Motor neuron (in vitro differentiated cells): Measurements from ENCODE around the gene VPS35L. TPM values are rescaled to one million over a fixed set of nuclear protein-coding genes. Genes with fewer than 3 reads are reported as not detected.
A peak's percentile ranks its signal among the peaks of the same experiment; 100 is the strongest.
"Not testable (repeated sequence)": the region's sequence is repeated elsewhere in the genome, so short reads cannot be mapped to it uniquely, and the experiment has no call there.

ENCODE experiments used
- ATAC-seq, 8 experiments: fragments of 200-7000 bp; cut with Tn5 transposase; replicated peaks in 6 of 8; 2 replicates each; pipeline ENCODE4 v1.8.0; 2021; ENCODE audit warnings: mild to moderate bottlenecking in 8 of 8, moderate library complexity in 8 of 8
- H3K27ac ChIP-seq, 2 donors: fragments of 250-450 bp; sonication (Bioruptor Pico); 2 replicates each; pipeline ENCODE4 v1.9.0; 2021; ENCODE audit warnings: antibody characterized with exemption in 2 of 2, mild to moderate bottlenecking in 2 of 2, moderate library complexity in 1 of 2
- H3K4me1 ChIP-seq, 2 donors: fragments of 250-450 bp; sonication (Bioruptor Pico); replicated peaks in 1 of 2; 2 replicates each; pipeline ENCODE4 v1.6.1; 2021; ENCODE audit warnings: antibody characterized with exemption in 2 of 2, mild to moderate bottlenecking in 2 of 2, moderate library complexity in 1 of 2
- H3K4me3 ChIP-seq, 5 donors: fragments of 250-450 bp; sonication (Bioruptor Pico); 2 replicates each; pipeline ENCODE4 v1.9.0; 2021; ENCODE audit warnings: antibody characterized with exemption in 5 of 5, mild to moderate bottlenecking in 5 of 5, moderate library complexity in 4 of 5
- WGBS, 10 experiments: fragments of 450-650 bp; shearing (Covaris generic); methylation state at CpG; one replicate each; pipeline ENCODE4 v1.0.0; 2022; 5-methylcytosine and 5-hydroxymethylcytosine counted together
- in situ Hi-C, 9 experiments: fragments of 400-800 bp; cut with MboI; loops; one replicate each; pipeline ENCODE4 v1.15.0; 2021; ENCODE audit warnings: low sequenced_read_pairs in 9 of 9, low pct_unique_long_range_greater_than_20kb in 2 of 9; ENCODE audit not compliant: unreplicated experiment in 9 of 9
- total RNA-seq, 8 experiments: library from RNA; unstranded; fragments of 300-600 nt; gene quantifications; 2 replicates each; pipeline versions ENCODE4 v1.2.3 to v1.2.4, GENCODE V29; 2022

The VPS35L gene
- total RNA-seq, 8 experiments from 2014 or later: 24.8 to 63.9 (median 42.2) TPM

- no peak overlapping the region for H3K4me3 ChIP-seq
- no peak for ATAC-seq
- in situ Hi-C loops: no loop called here
- H3K27ac ChIP-seq: no peak overlapping the region
- H3K4me1 ChIP-seq: no peaks in the 10 kb centered on the region
- 86 to 100% (median 100%) methylated on average over 1 to 3 of the region's 4 CpGs; no CpG with 5 or more reads in 2 of the 10 experiments for WGBS, 10 experiments
Measured at GRCh38 chr16:19644877-19645276, 89.4 kb downstream of the VPS35L start.

- in situ Hi-C loops: no loop called here
- WGBS, 10 experiments: 69 to 100% (median 88%) methylated on average over 1 to 4 of the region's 7 CpGs; no CpG with 5 or more reads in 4 of the 10 experiments
- H3K4me3 ChIP-seq: no peak overlapping the region
- H3K4me1 ChIP-seq: no peaks in the 10 kb centered on the region
- ATAC-seq: no peak
- no peak overlapping the region for H3K27ac ChIP-seq
Measured at GRCh38 chr16:19645557-19645981, 90.1 kb downstream of the VPS35L start.

- no peak for ATAC-seq
- H3K27ac ChIP-seq: no peak overlapping the region
- 79 to 100% (median 90%) methylated on average over 1 to 3 of the region's 3 CpGs; no CpG with 5 or more reads in 3 of the 10 experiments for WGBS, 10 experiments
- H3K4me1 ChIP-seq: no peaks in the 10 kb centered on the region
- H3K4me3 ChIP-seq: no peak overlapping the region
- in situ Hi-C loops: no loop called here
Measured at GRCh38 chr16:19649980-19650379, 94.5 kb downstream of the VPS35L start.

GRCh38 chr16:19654147-19654546, 98.6 kb downstream of the VPS35L start:
- Histone ChIP-seq H3K4me1 (no peaks in the 10 kb centered on the region), H3K27ac (no peak overlapping the region), H3K4me3 (no peak overlapping the region)
- WGBS, 10 experiments: 79 to 100% (median 92%) methylated on average over 1 to 8 of the region's 9 CpGs
- in situ Hi-C loops: no loop called here
- ATAC-seq: peak in 2 of 8 experiments; percentile 24

- WGBS, 10 experiments: 83 to 100% (median 94%) methylated on average over 2 to 7 of the region's 9 CpGs; no CpG with 5 or more reads in 1 of the 10 experiments
- no peaks in the 10 kb centered on the region for H3K4me1 ChIP-seq
- no peak overlapping the region for H3K4me3 ChIP-seq
- in situ Hi-C loops: no loop called here
- H3K27ac ChIP-seq: no peak overlapping the region
- peak in 2 of 8 experiments; percentile 17 to 25 for ATAC-seq
Measured at GRCh38 chr16:19655242-19655777, 99.8 kb downstream of the VPS35L start.

GRCh38 chr16:19657831-19658230, 102.3 kb downstream of the VPS35L start:
- no peak for ATAC-seq
- in situ Hi-C loops: no loop called here
- no peak overlapping the region for H3K27ac ChIP-seq
- no peak overlapping the region for H3K4me3 ChIP-seq
- WGBS, 10 experiments: 54 to 100% (median 80%) methylated on average over 1 to 4 of the region's 4 CpGs; no CpG with 5 or more reads in 5 of the 10 experiments
- H3K4me1 ChIP-seq: no peaks in the 10 kb centered on the region

GRCh38 chr16:19659554-19659953, 104.1 kb downstream of the VPS35L start:
- H3K4me1 ChIP-seq: no peaks in the 10 kb centered on the region
- 100% methylated on average over 1 of the region's 1 CpG; no CpG with 5 or more reads in 8 of the 10 experiments for WGBS, 10 experiments
- in situ Hi-C loops: no loop called here
- H3K27ac ChIP-seq: no peak overlapping the region
- no peak for ATAC-seq
- H3K4me3 ChIP-seq: no peak overlapping the region

- H3K4me3 ChIP-seq: no peak overlapping the region
- ATAC-seq: no peak
- WGBS, 10 experiments: 67 to 100% (median 90%) methylated on average over 1 of the region's 1 CpG; no CpG with 5 or more reads in 3 of the 10 experiments
- in situ Hi-C loops: no loop called here
- no peak overlapping the region for H3K27ac ChIP-seq
- H3K4me1 ChIP-seq: no peaks in the 10 kb centered on the region
Measured at GRCh38 chr16:19660432-19660831, 104.9 kb downstream of the VPS35L start.

GRCh38 chr16:19662351-19662750, 106.8 kb downstream of the VPS35L start:
- WGBS, 10 experiments: 49 to 100% (median 82%) methylated on average over 1 to 7 of the region's 7 CpGs; no CpG with 5 or more reads in 2 of the 10 experiments
- in situ Hi-C loops: no loop called here
- H3K4me3 ChIP-seq: no peak overlapping the region
- no peak overlapping the region for H3K27ac ChIP-seq
- no peaks in the 10 kb centered on the region for H3K4me1 ChIP-seq
- no peak for ATAC-seq

- H3K27ac ChIP-seq: no peak overlapping the region
- WGBS, 10 experiments: 77 to 100% (median 93%) methylated on average over 1 to 5 of the region's 6 CpGs; no CpG with 5 or more reads in 2 of the 10 experiments
Measured at GRCh38 chr16:19664166-19664565, 108.7 kb downstream of the VPS35L start.

GRCh38 chr16:19665313-19665712, 109.8 kb downstream of the VPS35L start:
- H3K4me1 ChIP-seq, ATAC-seq, H3K4me3 ChIP-seq, H3K27ac ChIP-seq, in situ Hi-C loops: not testable (repeated sequence)
- 50 to 100% (median 79%) methylated on average over 1 to 3 of the region's 3 CpGs for WGBS, 10 experiments

More at GRCh38 chr16:19664166-19664565, 108.7 kb downstream of the VPS35L start:
- ATAC-seq: no peak
- in situ Hi-C loops: no loop called here
- Histone ChIP-seq H3K4me3 (no peak overlapping the region), H3K4me1 (no peaks in the 10 kb centered on the region)

- no peaks in the 10 kb centered on the region for H3K4me1 ChIP-seq
- no peak overlapping the region for H3K27ac ChIP-seq
- H3K4me3 ChIP-seq: no peak overlapping the region
- 8 to 91% (median 57%) methylated on average over 1 to 3 of the region's 3 CpGs; no CpG with 5 or more reads in 1 of the 10 experiments for WGBS, 10 experiments
- in situ Hi-C loops: no loop called here
- ATAC-seq: peak in 7 of 8 experiments; percentile 38 to 80 (median 63)
Measured at GRCh38 chr16:19666477-19666876, 111.0 kb downstream of the VPS35L start.

GRCh38 chr16:19672378-19672777, 116.9 kb downstream of the VPS35L start:
- in situ Hi-C loops: no loop called here
- 88 to 100% (median 96%) methylated on average over 1 to 3 of the region's 4 CpGs; no CpG with 5 or more reads in 4 of the 10 experiments for WGBS, 10 experiments
- ATAC-seq: no peak
- H3K4me3 ChIP-seq: no peak overlapping the region
- no peak overlapping the region for H3K27ac ChIP-seq
- no peaks in the 10 kb centered on the region for H3K4me1 ChIP-seq

- in situ Hi-C loops: no loop called here
- no peak overlapping the region for H3K4me3 ChIP-seq
- no peak overlapping the region for H3K27ac ChIP-seq
- H3K4me1 ChIP-seq: no peaks in the 10 kb centered on the region
- WGBS, 10 experiments: 67 to 100% (median 98%) methylated on average over 1 to 5 of the region's 5 CpGs; no CpG with 5 or more reads in 1 of the 10 experiments
- no peak for ATAC-seq
Measured at GRCh38 chr16:19674485-19674884, 119.0 kb downstream of the VPS35L start.
